ENCODE data around the gene INHBC.
A peak's percentile ranks its signal among the peaks of the same experiment; 100 is the strongest.

INHBC gene

GRCh38 chr12:57462912-57463253 is 28.3 kb downstream of the INHBC start:
- TF ChIP-seq GATA1 (IDR thresholded peaks at IDR 0.05; ENCODE audit: low read depth, low read length) (no peak), POLR2A (IDR thresholded peaks at IDR 0.05; ENCODE audit: low read length) (no peak)
- no peak for DNase-seq

DNA sequence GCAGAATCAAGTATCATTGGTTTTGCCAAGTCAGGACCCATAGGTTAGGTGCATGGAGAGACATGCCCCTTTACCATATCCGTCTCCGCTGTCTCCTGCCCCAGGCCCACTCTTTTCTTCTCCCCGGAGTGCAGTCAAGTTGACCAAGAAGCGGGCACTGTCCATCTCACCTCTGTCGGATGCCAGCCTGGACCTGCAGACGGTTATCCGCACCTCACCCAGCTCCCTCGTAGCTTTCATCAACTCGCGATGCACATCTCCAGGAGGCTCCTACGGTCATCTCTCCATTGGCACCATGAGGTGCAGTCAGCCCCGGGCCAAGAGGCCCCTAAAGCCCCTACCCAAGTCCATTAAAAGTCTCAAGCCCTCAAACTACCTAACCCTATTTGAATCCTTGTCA is 30.0 kb downstream of the INHBC start:
- TF ChIP-seq GATA1 (IDR thresholded peaks at IDR 0.05; ENCODE audit: low read depth, low read length) (no peak), POLR2A (IDR thresholded peaks at IDR 0.05; ENCODE audit: low read length) (no peak)
- DNase-seq = no peak

DNA sequence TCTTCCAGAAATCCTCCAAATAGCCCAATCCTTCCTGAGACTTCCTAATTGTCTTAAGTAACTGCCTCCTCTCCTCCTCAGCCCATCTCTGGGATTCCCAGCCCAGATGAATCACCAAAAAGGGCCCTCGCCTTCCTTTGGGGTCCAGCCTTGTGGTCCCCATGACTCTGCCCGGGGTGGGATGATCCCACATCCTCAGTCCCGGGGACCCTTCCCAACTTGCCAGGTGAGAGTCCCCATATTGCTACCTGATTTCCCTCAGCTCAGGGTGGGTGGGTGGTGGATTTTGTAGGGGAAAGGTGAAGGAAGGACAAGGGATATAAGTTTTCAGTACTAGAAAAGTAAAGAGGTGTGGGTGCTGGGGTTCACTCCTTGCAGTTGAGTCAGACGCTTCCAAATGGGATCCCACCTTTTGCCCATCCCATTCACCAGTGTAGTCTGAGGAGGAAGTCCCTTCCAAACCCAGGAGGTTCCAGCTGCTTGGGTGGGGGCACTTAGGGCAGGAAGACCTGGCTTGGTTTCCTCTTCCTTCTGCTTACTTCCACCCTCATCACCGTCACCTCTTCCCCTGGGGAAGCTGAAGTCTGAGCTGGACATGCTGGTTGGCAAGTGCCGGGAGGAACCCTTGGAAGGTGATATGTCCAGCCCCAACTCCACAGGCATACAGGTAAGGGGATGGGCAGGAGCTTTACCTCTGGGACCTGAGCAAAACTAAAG is 30.6 kb downstream of the INHBC start:
- TF ChIP-seq GATA1 (IDR thresholded peaks at IDR 0.05; ENCODE audit: low read depth, low read length) = no peak
- no peak for TF ChIP-seq POLR2A (IDR thresholded peaks at IDR 0.05; ENCODE audit: low read length)
- no peak for DNase-seq

- no peak for DNase-seq
- no peak for TF ChIP-seq POLR2A (IDR thresholded peaks at IDR 0.05; ENCODE audit: low read length)
- no peak for TF ChIP-seq GATA1 (IDR thresholded peaks at IDR 0.05; ENCODE audit: low read depth, low read length)
Observed at GRCh38 chr12:57465747-57466505, 31.3 kb downstream of the INHBC start.

DNA sequence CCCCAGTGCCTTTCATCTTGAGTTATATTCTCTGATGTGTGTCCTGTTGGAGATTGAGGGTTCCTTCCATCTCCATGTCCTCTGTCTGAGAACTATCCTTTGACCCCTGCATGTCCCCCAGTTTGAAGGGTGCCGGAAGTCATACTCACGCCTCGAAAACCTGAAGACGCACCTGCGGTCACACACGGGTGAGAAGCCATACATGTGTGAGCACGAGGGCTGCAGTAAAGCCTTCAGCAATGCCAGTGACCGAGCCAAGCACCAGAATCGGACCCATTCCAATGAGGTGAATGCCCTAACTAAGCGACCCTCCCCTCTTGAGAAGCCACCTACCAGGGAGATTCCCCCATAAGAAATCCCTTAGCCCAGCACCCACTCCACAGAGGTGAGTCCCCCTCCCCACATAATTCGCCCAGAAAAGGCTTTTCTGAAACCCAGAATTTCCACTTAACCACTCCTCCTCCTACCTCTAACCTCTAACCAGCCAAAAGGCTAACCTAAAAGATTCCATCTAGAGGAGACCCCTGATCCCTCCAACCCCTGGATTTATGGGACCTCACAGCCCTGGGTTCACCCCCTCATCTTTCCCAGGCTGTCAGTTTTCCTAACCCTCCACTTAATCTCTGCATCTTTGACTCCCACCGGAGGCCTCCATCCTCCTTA is 32.8 kb downstream of the INHBC start:
- DNase-seq = no peak
- TF ChIP-seq POLR2A (IDR thresholded peaks at IDR 0.05; ENCODE audit: low read length) (no peak), GATA1 (IDR thresholded peaks at IDR 0.05; ENCODE audit: low read depth, low read length) (no peak)

GRCh38 chr12:57467915-57468314 is 33.3 kb downstream of the INHBC start:
- DNase-seq = no peak
- no peak for TF ChIP-seq POLR2A (IDR thresholded peaks at IDR 0.05; ENCODE audit: low read length)
- no peak for TF ChIP-seq GATA1 (IDR thresholded peaks at IDR 0.05; ENCODE audit: low read depth, low read length)

GRCh38 chr12:57469296-57470164 is 34.9 kb downstream of the INHBC start:
- no peak for TF ChIP-seq GATA1 (IDR thresholded peaks at IDR 0.05; ENCODE audit: low read depth, low read length)
- TF ChIP-seq POLR2A (IDR thresholded peaks at IDR 0.05; ENCODE audit: low read length) = no peak
- DNase-seq = peak; percentile 40 to 64

- no peak for TF ChIP-seq POLR2A (IDR thresholded peaks at IDR 0.05; ENCODE audit: low read length)
- TF ChIP-seq GATA1 (IDR thresholded peaks at IDR 0.05; ENCODE audit: low read depth, low read length) = no peak
- no peak for DNase-seq
Observed at GRCh38 chr12:57470286-57470969, 35.8 kb downstream of the INHBC start.

DNA sequence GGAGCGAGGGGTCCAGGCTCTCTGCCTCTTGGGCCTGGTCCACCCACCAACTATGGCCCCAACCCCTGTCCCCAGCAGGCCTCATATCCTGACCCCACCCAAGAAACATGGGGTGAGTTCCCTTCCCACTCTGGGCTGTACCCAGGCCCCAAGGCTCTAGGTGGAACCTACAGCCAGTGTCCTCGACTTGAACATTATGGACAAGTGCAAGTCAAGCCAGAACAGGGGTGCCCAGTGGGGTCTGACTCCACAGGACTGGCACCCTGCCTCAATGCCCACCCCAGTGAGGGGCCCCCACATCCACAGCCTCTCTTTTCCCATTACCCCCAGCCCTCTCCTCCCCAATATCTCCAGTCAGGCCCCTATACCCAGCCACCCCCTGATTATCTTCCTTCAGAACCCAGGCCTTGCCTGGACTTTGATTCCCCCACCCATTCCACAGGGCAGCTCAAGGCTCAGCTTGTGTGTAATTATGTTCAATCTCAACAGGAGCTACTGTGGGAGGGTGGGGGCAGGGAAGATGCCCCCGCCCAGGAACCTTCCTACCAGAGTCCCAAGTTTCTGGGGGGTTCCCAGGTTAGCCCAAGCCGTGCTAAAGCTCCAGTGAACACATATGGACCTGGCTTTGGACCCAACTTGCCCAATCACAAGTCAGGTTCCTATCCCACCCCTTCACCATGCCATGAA is 36.5 kb downstream of the INHBC start:
- DNase-seq = no peak
- TF ChIP-seq GATA1 (IDR thresholded peaks at IDR 0.05; ENCODE audit: low read depth, low read length) = no peak
- no peak for TF ChIP-seq POLR2A (IDR thresholded peaks at IDR 0.05; ENCODE audit: low read length)

GRCh38 chr12:57471661-57472060 is 37.1 kb downstream of the INHBC start:
- DNase-seq = no peak
- no peak for TF ChIP-seq POLR2A (IDR thresholded peaks at IDR 0.05; ENCODE audit: low read length)

GRCh38 chr12:57472391-57472790 is 37.8 kb downstream of the INHBC start:
- TF ChIP-seq POLR2A (IDR thresholded peaks at IDR 0.05; ENCODE audit: low read length) = no peak
- no peak for TF ChIP-seq GATA1 (IDR thresholded peaks at IDR 0.05; ENCODE audit: low read depth, low read length)
- DNase-seq = no peak

GRCh38 chr12:57473392-57473791 is 38.8 kb downstream of the INHBC start:
- DNase-seq = no peak
- TF ChIP-seq GATA1 (IDR thresholded peaks at IDR 0.05; ENCODE audit: low read depth, low read length) = no peak
- no peak for TF ChIP-seq POLR2A (IDR thresholded peaks at IDR 0.05; ENCODE audit: low read length)

- TF ChIP-seq POLR2A (IDR thresholded peaks at IDR 0.05; ENCODE audit: low read length) (no peak), GATA1 (IDR thresholded peaks at IDR 0.05; ENCODE audit: low read depth, low read length) (no peak)
- no peak for DNase-seq
Observed at GRCh38 chr12:57473886-57474285, 39.3 kb downstream of the INHBC start.

Measured in erythroblast (primary cell).